HAP-1 (cell line): ENCODE data around the gene PHKG1.
"Not testable (repeated sequence)": the region's sequence is repeated elsewhere in the genome, so short reads cannot be mapped to it uniquely, and the experiment has no call there.

Experiments used
- DNase-seq, 2 experiments: peaks; one replicate each; pipeline ENCODE4 v3.0.0-alpha.2; 2016 to 2020; ENCODE audit warnings: low spot score in 2 of 2
- H3K27me3 ChIP-seq: fragments of 250-450 bp; sonication (Bioruptor Pico); 2 replicates; pipeline ENCODE4 v1.5.1; 2020; ENCODE audit warnings: low read depth, mild to moderate bottlenecking, moderate library complexity
- H3K36me3 ChIP-seq: fragments of 250-450 bp; sonication (Bioruptor Pico); replicated peaks from 2 replicates; pipeline ENCODE4 v1.5.1; 2020; ENCODE audit warnings: mild to moderate bottlenecking
- H3K4me1 ChIP-seq: fragments of 250-450 bp; sonication (Bioruptor Pico); 2 replicates; pipeline ENCODE4 v1.5.1; 2020; ENCODE audit warnings: mild to moderate bottlenecking
- H3K4me3 ChIP-seq: fragments of 250-450 bp; sonication (Bioruptor Pico); 2 replicates; pipeline ENCODE4 v1.5.1; 2020; ENCODE audit warnings: mild to moderate bottlenecking, moderate library complexity
- H3K9me3 ChIP-seq: fragments of 250-450 bp; sonication (Bioruptor Pico); 2 replicates; pipeline ENCODE4 v1.5.1; 2020; ENCODE audit warnings: mild to moderate bottlenecking, moderate library complexity
- in situ Hi-C: fragments of 300-500 bp; cut with MboI; formaldehyde crosslinking; loops from 3 replicates; pipeline ENCODE4 v1.14.3; 2020; ENCODE audit warnings: low sequenced_read_pairs, inconsistent platforms, mixed read lengths

Gene PHKG1

DNA sequence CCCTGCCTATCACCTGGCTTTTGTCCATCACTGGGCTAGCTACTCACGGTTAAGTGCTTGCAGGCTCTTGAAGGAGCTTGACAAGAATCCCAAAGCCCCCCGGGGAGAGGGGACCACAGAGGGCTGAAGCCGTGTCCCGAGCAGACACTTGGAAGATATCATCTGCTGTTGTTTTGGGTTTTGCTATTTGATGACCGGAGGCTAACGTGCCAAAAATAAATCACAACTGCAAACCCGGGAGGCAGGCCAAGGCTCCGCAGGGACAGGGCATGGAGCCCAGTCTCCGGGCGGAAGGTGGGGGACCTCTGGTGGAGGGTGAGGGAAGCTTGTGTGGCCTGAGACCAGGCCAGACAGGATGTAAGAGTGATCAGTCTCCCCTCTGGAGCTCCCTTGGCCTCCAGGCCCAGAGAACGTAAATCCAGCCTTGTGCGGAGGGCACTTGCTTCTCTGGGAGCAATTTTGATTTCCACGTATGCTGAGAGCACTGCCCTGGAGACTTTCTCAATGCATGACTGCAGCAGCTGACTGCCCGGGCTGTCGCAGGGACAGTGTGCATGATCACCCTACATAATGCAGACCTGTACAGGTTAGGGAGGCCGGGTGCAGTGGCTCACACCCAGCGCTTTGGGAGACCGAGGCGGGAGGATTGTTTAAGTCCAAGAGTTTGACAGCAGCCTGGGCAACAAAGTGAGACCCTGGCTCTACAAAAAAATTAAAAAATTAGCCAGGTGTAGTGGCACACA, at the start of gene PHKG1:
PHKG1 (minus strand) TSS at position 164 of the 743 bp plus-strand sequence. CDS start 4,011 bp downstream, outside the sequence.
- Histone ChIP-seq H3K36me3 (no peaks in the 10 kb centered on the region), H3K9me3 (no peaks in the 10 kb centered on the region), H3K4me1 (no peaks in the 10 kb centered on the region), H3K27me3 (no peaks in the 10 kb centered on the region), H3K4me3 (no peak within 1 kb of the TSS)
- in situ Hi-C loops, result no loop called here
- peak in 1 of 2 experiments; percentile 50 for DNase-seq

DNA sequence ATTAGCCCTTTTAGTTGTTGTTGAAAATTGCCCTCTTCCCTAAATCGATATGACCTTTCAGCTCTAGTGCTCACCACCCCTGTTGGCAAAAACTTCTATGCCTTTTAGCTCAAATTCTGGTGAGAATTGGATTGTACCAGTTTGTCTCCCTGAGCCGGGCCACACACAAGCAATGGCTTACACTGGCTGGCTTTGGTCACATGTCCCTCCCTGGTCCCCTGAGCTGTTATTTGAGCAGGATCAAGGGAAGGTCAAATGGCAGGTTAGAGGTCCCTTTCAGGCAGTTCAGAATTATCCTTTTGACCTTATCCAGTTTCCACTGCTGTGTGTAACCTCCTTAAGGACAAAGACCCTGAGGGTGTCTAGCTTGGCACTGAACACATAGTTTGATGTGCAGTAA, 38.3 kb upstream of the PHKG1 start:
- not testable (repeated sequence) for H3K4me3 ChIP-seq, H3K9me3 ChIP-seq, DNase-seq

DNA sequence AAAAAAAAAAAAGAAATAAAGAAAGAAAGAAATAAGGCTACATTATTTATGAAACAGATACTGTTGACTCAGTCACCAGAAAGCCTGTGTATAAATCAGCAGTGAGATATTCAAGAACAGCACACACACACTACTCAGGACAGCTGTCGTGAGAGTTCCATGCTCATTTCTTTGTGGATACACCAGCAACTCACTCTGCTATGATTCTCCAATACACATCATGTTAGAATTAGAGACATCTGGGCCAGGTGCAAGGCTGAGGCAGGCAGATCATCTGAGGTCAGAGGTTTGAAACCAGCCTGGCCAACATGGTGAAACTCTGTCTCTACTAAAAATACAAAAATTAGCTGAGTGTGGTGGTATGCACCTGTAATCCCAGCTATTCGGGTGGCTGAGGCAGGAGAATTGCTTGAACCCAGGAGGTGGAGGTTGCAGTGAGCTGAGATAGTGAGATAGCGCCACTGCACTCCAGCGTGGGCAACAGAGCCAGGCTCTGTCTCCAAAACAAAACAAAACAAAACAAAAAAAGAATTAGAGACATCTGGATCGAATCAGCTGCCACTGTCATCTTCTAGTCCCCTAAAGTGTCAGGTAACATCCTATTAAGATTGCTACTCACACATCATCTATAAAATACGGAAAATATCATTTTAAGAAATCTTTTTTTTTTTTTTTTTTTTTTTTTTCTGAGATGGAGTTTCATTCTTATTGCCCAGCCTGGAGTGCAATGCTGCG, 34.7 kb upstream of the PHKG1 start:
- no peaks in the 10 kb centered on the region for H3K4me1 ChIP-seq
- DNase-seq, result no peak
- H3K27me3 ChIP-seq, result no peaks in the 10 kb centered on the region
- in situ Hi-C loops, result no loop called here
- no peak overlapping the region for H3K4me3 ChIP-seq
- H3K36me3 ChIP-seq, result no peaks in the 10 kb centered on the region
- no peaks in the 10 kb centered on the region for H3K9me3 ChIP-seq

More for the DNA sequence above, 38.3 kb upstream of the PHKG1 start:
- H3K36me3 ChIP-seq, in situ Hi-C loops, H3K27me3 ChIP-seq, H3K4me1 ChIP-seq: not testable (repeated sequence)

DNA sequence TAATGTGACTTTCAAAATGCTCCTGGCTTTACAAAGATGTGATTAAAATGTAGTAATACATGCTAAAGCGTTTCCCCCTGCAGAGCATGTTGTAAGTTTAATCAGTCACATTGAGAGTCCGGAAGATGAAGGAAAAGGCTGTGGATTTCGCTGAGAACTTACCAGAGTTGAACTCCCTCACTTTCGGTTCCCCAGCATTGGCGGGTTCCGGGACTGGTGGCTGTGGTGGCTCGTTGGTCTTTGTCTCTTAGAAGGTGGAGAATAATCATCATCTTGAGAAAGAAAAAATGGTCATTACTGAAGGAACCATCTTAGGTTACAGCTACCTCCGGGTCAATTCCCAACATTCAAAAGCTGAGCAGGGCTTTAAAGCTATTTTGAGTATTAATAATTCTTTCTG, 33.1 kb upstream of the PHKG1 start:
- Histone ChIP-seq H3K36me3 (no peaks in the 10 kb centered on the region), H3K4me1 (no peaks in the 10 kb centered on the region), H3K9me3 (no peaks in the 10 kb centered on the region), H3K27me3 (no peaks in the 10 kb centered on the region), H3K4me3 (no peak overlapping the region)
- in situ Hi-C loops, result no loop called here
- no peak for DNase-seq

DNA sequence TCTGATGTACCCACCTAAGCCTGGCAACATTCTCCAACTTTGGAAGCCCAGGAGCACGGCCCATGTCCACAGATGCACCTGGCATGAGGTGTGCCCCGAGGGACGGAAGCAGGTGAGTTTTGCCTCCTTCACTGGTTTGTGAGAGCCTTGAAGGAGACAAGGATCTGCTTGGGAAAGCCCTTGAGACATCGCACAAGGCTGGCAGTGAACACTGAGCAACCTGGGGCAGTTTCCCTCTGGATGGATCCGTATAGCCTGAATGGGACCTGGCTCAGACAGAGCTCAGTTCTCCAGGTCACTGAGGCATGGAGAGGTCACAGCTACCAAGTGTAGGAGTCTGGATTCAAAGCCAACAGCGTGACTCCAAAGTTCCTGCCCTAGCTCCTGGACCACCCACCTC, 32.2 kb upstream of the PHKG1 start:
- Histone ChIP-seq H3K27me3 (no peaks in the 10 kb centered on the region), H3K36me3 (no peaks in the 10 kb centered on the region), H3K4me1 (no peaks in the 10 kb centered on the region), H3K4me3 (no peak overlapping the region), H3K9me3 (no peaks in the 10 kb centered on the region)
- DNase-seq, result no peak
- in situ Hi-C loops, result no loop called here

DNA sequence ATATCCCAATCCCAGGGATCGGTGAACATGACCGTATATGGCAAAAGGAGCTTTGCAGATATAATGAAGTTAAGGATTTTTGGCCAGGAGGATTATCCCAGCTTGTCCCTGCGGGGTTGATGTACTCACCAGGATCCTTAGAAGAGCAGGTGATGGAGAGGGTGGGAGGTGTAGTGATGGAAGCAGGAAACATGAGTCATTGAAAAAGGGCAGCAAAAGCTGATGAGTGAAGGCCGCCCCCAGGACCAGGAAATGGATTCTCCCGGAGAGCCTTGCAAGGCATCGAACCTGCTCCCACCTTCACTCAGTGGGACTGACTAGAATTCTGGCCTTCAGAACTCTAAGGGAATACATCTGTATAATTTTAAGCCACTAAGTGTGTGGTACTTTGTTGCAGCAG, 28.7 kb upstream of the PHKG1 start:
- in situ Hi-C loops, result no loop called here
- Histone ChIP-seq H3K9me3 (no peaks in the 10 kb centered on the region), H3K4me1 (no peaks in the 10 kb centered on the region), H3K4me3 (no peak overlapping the region), H3K27me3 (no peaks in the 10 kb centered on the region), H3K36me3 (no peaks in the 10 kb centered on the region)
- no peak for DNase-seq

DNA sequence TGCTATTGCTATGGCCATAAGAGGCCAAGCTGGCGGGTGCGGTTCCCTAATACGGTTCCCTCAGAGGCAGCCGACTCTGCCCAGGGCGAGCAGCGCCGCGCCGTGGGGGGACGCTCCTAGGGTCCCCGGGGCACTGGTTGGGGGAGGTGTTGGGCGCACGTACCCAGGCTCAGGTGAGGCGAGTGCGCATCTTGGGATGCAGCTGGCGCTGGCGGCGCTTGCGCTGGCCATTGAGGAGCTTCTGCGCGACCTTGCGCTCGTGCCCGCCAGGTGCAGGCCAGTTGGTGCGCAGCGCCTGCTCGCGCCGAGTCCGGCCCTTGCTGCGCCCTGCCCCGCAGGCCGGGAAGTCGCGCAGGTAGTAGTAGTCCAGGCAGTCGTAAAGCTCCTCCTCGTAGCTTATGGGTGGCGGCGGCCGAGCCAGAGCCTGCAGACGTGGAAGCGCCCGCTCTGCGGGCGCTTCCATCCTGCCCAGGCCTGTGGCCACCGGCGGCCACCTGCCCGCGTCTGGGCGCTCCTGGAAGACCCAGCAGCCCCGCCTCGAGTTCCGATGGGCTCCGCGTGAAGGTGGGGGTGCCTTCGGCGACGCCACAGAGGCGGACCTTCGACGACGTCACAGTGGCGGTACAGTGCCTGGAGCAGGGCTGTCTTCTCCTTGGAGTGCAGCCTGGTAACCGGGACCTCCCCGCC, 23.2 kb upstream of the PHKG1 start, which contains the start of gene NUPR2:
NUPR2 (minus strand) TSS at position 566 of the 687 bp plus-strand sequence; CDS start at position 463, 103 bp downstream.
- in situ Hi-C loops, result no loop called here
- Histone ChIP-seq H3K4me3 (no peak within 1 kb of the TSS), H3K9me3 (no peaks in the 10 kb centered on the region), H3K36me3 (no peaks in the 10 kb centered on the region), H3K4me1 (no peaks in the 10 kb centered on the region), H3K27me3 (no peaks in the 10 kb centered on the region)
- DNase-seq, result no peak

DNA sequence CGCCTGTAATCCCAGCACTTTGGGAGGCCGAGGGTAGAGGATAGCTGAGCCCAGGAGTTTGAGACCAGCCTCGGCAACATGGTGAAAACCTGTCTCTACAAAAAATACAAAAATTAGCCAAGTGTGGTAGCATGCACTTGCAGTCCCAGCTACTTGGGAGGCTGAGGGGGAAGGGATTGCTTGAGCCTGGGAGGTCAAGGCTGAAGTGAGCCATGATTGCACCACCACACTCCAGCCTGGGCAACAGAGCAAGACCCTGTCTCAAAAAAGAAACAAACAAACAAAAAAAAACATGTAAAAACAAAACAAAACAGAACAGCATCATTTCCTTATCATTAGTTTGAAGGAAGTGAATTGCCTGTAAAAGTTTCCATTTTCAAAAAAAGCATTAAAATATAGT, 19.5 kb upstream of the PHKG1 start:
- H3K9me3 ChIP-seq, H3K36me3 ChIP-seq, H3K4me1 ChIP-seq, in situ Hi-C loops, H3K27me3 ChIP-seq, H3K4me3 ChIP-seq, DNase-seq: not testable (repeated sequence)

DNA sequence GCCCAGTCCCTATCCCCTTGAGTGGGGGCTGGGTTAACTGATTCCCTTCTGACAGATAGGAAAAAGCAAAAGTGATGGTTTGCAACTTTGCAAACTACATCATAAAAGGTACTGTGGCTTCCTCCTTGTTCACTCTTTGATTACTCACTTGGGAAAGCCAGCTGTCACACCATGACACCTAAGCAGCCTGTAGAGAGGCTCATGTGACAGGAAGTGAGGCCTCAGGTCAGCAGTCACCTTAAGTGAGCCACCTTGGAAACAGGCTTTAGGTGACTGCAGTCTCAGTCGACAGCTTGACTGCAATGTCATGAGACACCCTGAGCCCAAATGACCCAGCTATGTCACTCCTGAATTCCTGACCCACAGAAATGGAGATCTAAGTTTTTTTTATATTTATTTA, 17.9 kb upstream of the PHKG1 start:
- H3K4me3 ChIP-seq, result no peak overlapping the region

DNA sequence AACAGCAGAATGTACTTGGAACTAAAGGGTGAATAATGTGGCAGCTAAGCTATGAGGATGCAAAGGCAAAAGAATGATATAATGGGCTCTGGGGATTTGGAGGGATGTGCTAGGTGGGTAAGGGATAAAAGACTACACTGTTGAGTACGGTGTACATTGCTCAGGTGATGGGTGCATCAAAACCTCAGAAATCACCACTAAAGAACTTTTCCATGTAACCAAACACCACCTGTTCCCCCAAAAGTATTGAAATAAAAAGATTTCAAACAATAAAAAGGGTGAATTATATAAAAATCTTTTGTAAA, 15.2 kb upstream of the PHKG1 start:
- in situ Hi-C loops, result loop anchor here (10.0 kb wide), 1 partner anchor 743 kb away; the partner anchor contains the start of gene LANCL2
- Histone ChIP-seq H3K4me3 (no peak overlapping the region), H3K4me1 (peaks cover 5% of the 10 kb centered on the region), H3K27me3 (no peaks in the 10 kb centered on the region), H3K9me3 (no peaks in the 10 kb centered on the region), H3K36me3 (peaks cover 17% of the 10 kb centered on the region)
- DNase-seq, result no peak

More for the DNA sequence above, 17.9 kb upstream of the PHKG1 start:
- 0 out of 2 replicates have a peak, but pooled peaks cover 2% of the 10 kb centered on the region for H3K36me3 ChIP-seq
- H3K9me3 ChIP-seq, result no peaks in the 10 kb centered on the region
- H3K27me3 ChIP-seq, result no peaks in the 10 kb centered on the region
- peaks cover 3% of the 10 kb centered on the region for H3K4me1 ChIP-seq
- DNase-seq, result no peak
- in situ Hi-C loops, result no loop called here

DNA sequence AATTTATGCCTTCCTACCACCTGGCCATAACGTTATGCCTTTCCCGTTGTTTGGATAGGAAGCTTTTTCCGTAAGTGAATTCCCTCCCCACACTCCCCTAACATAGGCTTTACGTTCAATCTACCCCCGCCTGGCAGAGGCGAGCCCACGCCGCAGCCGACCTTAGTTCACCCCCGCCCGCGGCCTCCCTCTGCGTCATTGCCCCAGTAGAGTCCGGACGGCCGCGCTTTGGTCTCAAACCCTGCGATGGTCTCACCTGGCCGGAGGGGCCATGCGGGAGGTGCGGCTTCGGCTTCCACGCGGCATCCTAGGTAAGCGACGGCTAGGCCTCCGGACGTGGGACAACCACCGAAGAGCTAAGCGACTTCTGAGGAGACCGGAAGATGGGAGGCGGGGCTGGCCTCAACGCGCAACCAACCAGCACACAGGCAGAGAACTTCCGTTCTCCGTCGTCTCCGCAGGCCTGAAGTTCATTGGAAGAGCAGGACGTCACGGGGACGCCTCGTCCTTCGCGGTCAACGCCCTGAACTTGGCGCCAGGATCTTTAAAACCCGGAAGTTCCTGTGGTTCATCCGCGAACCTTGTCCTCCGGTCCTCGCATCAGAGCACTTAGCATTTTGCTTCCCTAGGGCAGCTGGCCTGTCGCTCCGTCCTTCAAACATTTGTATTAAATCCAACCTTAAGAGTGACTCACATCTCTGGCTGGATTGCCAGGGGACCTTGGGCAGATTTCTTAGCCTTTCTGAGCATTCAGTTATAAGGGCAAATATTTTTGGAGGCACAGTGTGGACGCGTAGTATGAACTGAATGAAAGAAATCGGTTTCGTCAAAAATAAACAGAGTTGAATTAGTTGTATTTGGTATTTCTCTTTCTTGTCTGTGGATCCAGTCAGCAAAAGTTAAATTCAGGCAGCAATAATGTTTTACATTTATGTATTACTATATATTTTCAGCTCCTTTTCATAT, 13.6 kb upstream of the PHKG1 start, which contains the start of gene CHCHD2:
CHCHD2 (minus strand) TSS at position 369 of the 966 bp plus-strand sequence; CDS start at position 306, 63 bp downstream.
- peaks cover 32% of the 10 kb centered on the region for H3K36me3 ChIP-seq
- no peaks in the 10 kb centered on the region for H3K27me3 ChIP-seq
- peak within 1 kb of the TSS; percentile 94 for H3K4me3 ChIP-seq
- peaks cover 5% of the 10 kb centered on the region for H3K4me1 ChIP-seq
- peak; percentile 96 to 98 for DNase-seq
- in situ Hi-C loops, result loop anchor here (10.0 kb wide), 1 partner anchor 742 kb away; the partner anchor contains the start of gene LANCL2
- no peaks in the 10 kb centered on the region for H3K9me3 ChIP-seq

DNA sequence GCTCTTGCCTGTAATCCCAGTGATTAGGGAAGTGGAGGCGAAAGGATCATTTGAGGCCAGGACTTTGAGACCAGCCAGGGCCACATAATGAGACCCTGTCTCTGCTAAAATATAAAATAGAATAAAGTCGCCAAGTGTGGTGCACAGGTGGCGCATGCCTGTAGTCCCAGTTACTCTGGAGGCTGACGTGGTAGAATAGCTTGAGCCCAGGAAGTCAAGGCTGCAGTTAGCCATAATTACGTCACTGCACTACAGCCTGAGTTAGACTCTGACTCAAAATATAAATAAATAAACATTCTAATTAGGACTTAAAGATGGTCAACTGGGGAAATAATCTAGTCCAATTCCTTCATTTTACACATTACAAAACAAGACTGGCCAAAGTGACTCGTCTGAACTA, 12.8 kb upstream of the PHKG1 start:
- Histone ChIP-seq H3K36me3 (peaks cover 41% of the 10 kb centered on the region), H3K4me3 (peak overlapping the region; percentile 94), H3K27me3 (no peaks in the 10 kb centered on the region), H3K4me1 (peaks cover 5% of the 10 kb centered on the region), H3K9me3 (no peaks in the 10 kb centered on the region)
- in situ Hi-C loops, result loop anchor here (10.0 kb wide), 1 partner anchor 741 kb away; the partner anchor contains the start of gene LANCL2
- DNase-seq, result peak; percentile 14 to 25

DNA sequence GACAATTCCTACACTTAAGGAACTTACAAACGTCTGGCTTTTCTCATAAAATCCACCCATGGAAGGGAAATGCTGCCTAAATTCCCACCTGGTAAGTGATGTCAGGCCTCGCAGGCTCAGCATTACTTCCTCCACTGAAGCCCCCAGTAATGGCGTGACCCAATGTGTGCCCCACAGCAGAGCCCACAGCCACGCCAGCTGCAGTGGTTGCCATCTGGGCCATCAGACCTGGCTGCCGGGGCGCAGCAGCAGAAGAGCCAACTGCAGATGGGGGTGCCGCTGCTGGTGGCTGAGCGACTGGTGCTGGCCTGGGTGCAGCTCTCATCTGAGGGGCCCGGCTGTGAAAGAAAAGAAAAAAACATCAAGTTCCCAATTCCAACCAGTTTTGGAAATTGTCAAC, 11.4 kb upstream of the PHKG1 start:
- H3K36me3 ChIP-seq, result peaks cover 55% of the 10 kb centered on the region
- H3K27me3 ChIP-seq, DNase-seq, H3K4me1 ChIP-seq, H3K9me3 ChIP-seq, H3K4me3 ChIP-seq: not testable (repeated sequence)
- in situ Hi-C loops, result loop anchor here (10.0 kb wide), 1 partner anchor 739 kb away; the partner anchor contains the start of gene LANCL2
